IMR-90 (cell line): Measurements from ENCODE around the gene ST3GAL3. TPM values are rescaled to one million over a fixed set of nuclear protein-coding genes. Genes with fewer than 3 reads are reported as not detected.

ENCODE experiments used
- ATAC-seq: fragments of 200-7000 bp; cut with Tn5 transposase; 2 replicates; pipeline ENCODE4 v1.9.1; 2020; ENCODE audit warnings: low read depth, mild to moderate bottlenecking, moderate library complexity
- BruUV-seq: library from RNA; stranded (reverse); fragments of 400-500 nt; replicated peaks from 2 replicates; lab custom pipeline; 2021; lab: Mats Ljungman, UMichigan
- CTCF ChIA-PET: fragments of 300-600 bp; formaldehyde crosslinking; extraction: SDS; loops from one replicate; lab custom pipeline; 2021; ENCODE audit warnings: antibody characterized with exemption; lab: Yijun Ruan, JAX
- POLR2A ChIA-PET: fragments of 300-600 bp; sonication (Branson Sonifier 250); formaldehyde crosslinking; loops from one replicate; lab custom pipeline; 2022; ENCODE audit warnings: antibody characterized with exemption; ENCODE audit not compliant: unreplicated experiment; lab: Charles Lee
- DNase-seq: peaks from one replicate; pipeline ENCODE4 v3.0.0; 2013
- H2AFZ ChIP-seq: replicated peaks from 2 replicates; pipeline ENCODE3; 2013; ENCODE audit warnings: low read length, mild to moderate bottlenecking; ENCODE audit not compliant: poor library complexity
- H2AK5ac ChIP-seq: 2 replicates; pipeline ENCODE4 v1.6.1; 2013; ENCODE audit warnings: low read depth, low read length, inconsistent platforms
- H2AK9ac ChIP-seq: replicated peaks from 2 replicates; pipeline ENCODE3; 2013; ENCODE audit warnings: mild to moderate bottlenecking, low read depth, low read length, moderate library complexity; ENCODE audit not compliant: poor library complexity
- H2BK120ac ChIP-seq: 2 replicates; pipeline ENCODE4 v1.6.1; 2013; ENCODE audit warnings: low read depth, low read length, inconsistent platforms
- H2BK15ac ChIP-seq: 3 replicates; pipeline ENCODE4 v1.6.1; 2013; ENCODE audit warnings: low read depth, low read length, inconsistent platforms
- H2BK20ac ChIP-seq: 2 replicates; pipeline ENCODE4 v1.6.1; 2013; ENCODE audit warnings: low read depth, mild to moderate bottlenecking, inconsistent platforms, low read length, moderate library complexity
- H2BK5ac ChIP-seq: 2 replicates; pipeline ENCODE4 v1.6.1; 2013; ENCODE audit warnings: mild to moderate bottlenecking, low read depth, low read length, inconsistent platforms; ENCODE audit not compliant: poor library complexity, severe bottlenecking
- H3K14ac ChIP-seq: replicated peaks from 2 replicates; pipeline ENCODE4 v1.6.1; 2013; ENCODE audit warnings: low read depth, low read length, inconsistent platforms
- H3K18ac ChIP-seq: 2 replicates; pipeline ENCODE4 v1.6.1; 2013; ENCODE audit warnings: low read depth, low read length, control low read depth
- H3K23ac ChIP-seq: 2 replicates; pipeline ENCODE4 v1.6.1; 2013; ENCODE audit warnings: low read depth, low read length, inconsistent platforms
- H3K27ac ChIP-seq: 2 replicates; pipeline ENCODE4 v1.5.1; 2013; ENCODE audit warnings: mild to moderate bottlenecking, control low read depth, low read length; ENCODE audit not compliant: insufficient read depth
- H3K27me3 ChIP-seq: 2 replicates; pipeline ENCODE4 v1.6.1; 2013; ENCODE audit warnings: low read length; ENCODE audit not compliant: control insufficient read depth, insufficient read depth
- H3K36me3 ChIP-seq: 2 replicates; pipeline ENCODE4 v1.6.1; 2013; ENCODE audit warnings: low read length, mixed read lengths; ENCODE audit not compliant: control insufficient read depth, insufficient read depth
- H3K4ac ChIP-seq: 2 replicates; pipeline ENCODE4 v1.6.1; 2013; ENCODE audit warnings: low read depth, low read length, inconsistent platforms
- H3K4me1 ChIP-seq: 2 replicates; pipeline ENCODE4 v1.6.1; 2013; ENCODE audit warnings: low read length, mixed read lengths; ENCODE audit not compliant: control insufficient read depth, insufficient read depth
- H3K4me2 ChIP-seq: 2 replicates; pipeline ENCODE4 v1.6.1; 2013; ENCODE audit warnings: low read depth, mild to moderate bottlenecking, control low read depth, low read length, moderate library complexity
- H3K4me3 ChIP-seq: 2 replicates; pipeline ENCODE4 v1.5.1; 2013; ENCODE audit warnings: low read depth, mild to moderate bottlenecking, control low read depth, low read length, moderate library complexity; ENCODE audit not compliant: insufficient read depth
- H3K56ac ChIP-seq: 2 replicates; pipeline ENCODE4 v1.6.1; 2013; ENCODE audit warnings: low read length, inconsistent platforms; ENCODE audit not compliant: insufficient read depth; ENCODE audit errors: extremely low read depth
- H3K79me1 ChIP-seq, 2 experiments: 2 replicates each; pipeline ENCODE4 v1.6.1; 2013; ENCODE audit warnings: low read length in 2 of 2, inconsistent platforms in 1 of 2, low read depth in 1 of 2
- H3K9ac ChIP-seq: 2 replicates; pipeline ENCODE4 v1.6.1; 2013; ENCODE audit warnings: low read depth, low read length, control low read depth
- H3K9me1 ChIP-seq: 2 replicates; pipeline ENCODE4 v1.6.1; 2013; ENCODE audit warnings: low read length, inconsistent platforms; ENCODE audit not compliant: insufficient read depth
- H3K9me3 ChIP-seq: 2 replicates; pipeline ENCODE4 v1.6.1; 2013; ENCODE audit warnings: low read length; ENCODE audit not compliant: control insufficient read depth, insufficient read depth
- H4K20me1 ChIP-seq: 2 replicates; pipeline ENCODE4 v1.6.1; 2013; ENCODE audit warnings: low read length, inconsistent platforms; ENCODE audit not compliant: insufficient read depth
- H4K5ac ChIP-seq: 2 replicates; pipeline ENCODE4 v1.6.1; 2013; ENCODE audit warnings: mild to moderate bottlenecking, low read depth, low read length, control low read depth
- H4K8ac ChIP-seq, 2 experiments: 2 replicates each; pipeline ENCODE4 v1.6.1; 2013; ENCODE audit warnings: low read depth in 2 of 2, low read length in 2 of 2, control low read depth in 1 of 2, inconsistent platforms in 1 of 2
- H4K91ac ChIP-seq: 2 replicates; pipeline ENCODE4 v1.6.1; 2013; ENCODE audit warnings: low read depth, low read length, inconsistent platforms; ENCODE audit not compliant: insufficient read depth
- BHLHE40 ChIP-seq: fragments of 150-350 bp; IDR thresholded peaks from 2 replicates; pipeline ENCODE4 v1.6.1; 2016; ENCODE audit warnings: mild to moderate bottlenecking, low read depth, low read length
- CEBPB ChIP-seq: IDR thresholded peaks from 2 replicates; pipeline ENCODE4 v1.6.1; 2012; ENCODE audit warnings: low read depth, low read length, improper control_type of control experiment
- CHD1 ChIP-seq: IDR thresholded peaks from 2 replicates; pipeline ENCODE4 v1.6.1; 2012; ENCODE audit warnings: low read depth, low read length, improper control_type of control experiment
- CTCF ChIP-seq: conservative IDR thresholded peaks from 2 replicates; pipeline ENCODE4 v1.5.1; 2012; ENCODE audit warnings: mild to moderate bottlenecking, low read depth, low read length, improper control_type of control experiment
- ELK1 ChIP-seq: fragments of 150-350 bp; IDR thresholded peaks from 2 replicates; pipeline ENCODE4 v1.6.1; 2016; ENCODE audit warnings: low read depth, mild to moderate bottlenecking, low read length, moderate library complexity, borderline replicate concordance
- FOS ChIP-seq: fragments of 150-350 bp; IDR thresholded peaks from 2 replicates; pipeline ENCODE4 v1.6.1; 2016; ENCODE audit warnings: low read depth, low read length
- MAFK ChIP-seq: IDR thresholded peaks from 2 replicates; pipeline ENCODE4 v1.6.1; 2012; ENCODE audit warnings: low read depth, low read length, improper control_type of control experiment
- MAZ ChIP-seq: IDR thresholded peaks from 2 replicates; pipeline ENCODE4 v1.6.1; 2012; ENCODE audit warnings: low read depth, mild to moderate bottlenecking, low read length, improper control_type of control experiment, moderate library complexity, borderline replicate concordance
- MXI1 ChIP-seq: IDR thresholded peaks from 2 replicates; pipeline ENCODE4 v1.6.1; 2012; ENCODE audit warnings: low read depth, mild to moderate bottlenecking, low read length, moderate library complexity, borderline replicate concordance
- NFE2L2 ChIP-seq: fragments of 150-350 bp; IDR thresholded peaks from 2 replicates; pipeline ENCODE4 v1.6.1; 2016; ENCODE audit warnings: low read depth, mild to moderate bottlenecking, low read length
- POLR2A ChIP-seq: IDR thresholded peaks from 2 replicates; pipeline ENCODE4 v1.6.1; 2012; ENCODE audit warnings: mild to moderate bottlenecking, low read depth, low read length
- RAD21 ChIP-seq: IDR thresholded peaks from 2 replicates; pipeline ENCODE4 v1.6.1; 2012; ENCODE audit warnings: low read length, improper control_type of control experiment
- RCOR1 ChIP-seq: IDR thresholded peaks from 2 replicates; pipeline ENCODE4 v1.6.1; 2012; ENCODE audit warnings: mild to moderate bottlenecking, low read length, improper control_type of control experiment; ENCODE audit not compliant: insufficient replicate concordance
- RFX5 ChIP-seq: IDR thresholded peaks from 2 replicates; pipeline ENCODE4 v1.8.0; 2012; ENCODE audit warnings: low read depth, mild to moderate bottlenecking, low read length, moderate library complexity
- SMC3 ChIP-seq: fragments of 150-350 bp; IDR thresholded peaks from 2 replicates; pipeline ENCODE4 v1.6.1; 2016; ENCODE audit warnings: low read depth, mild to moderate bottlenecking, antibody characterized with exemption, low read length, moderate library complexity
- USF2 ChIP-seq: fragments of 150-350 bp; IDR thresholded peaks from 2 replicates; pipeline ENCODE4 v1.6.1; 2017; ENCODE audit warnings: mild to moderate bottlenecking, antibody characterized with exemption, low read length, low read depth
- WGBS, 2 experiments: methylation state at CpG; one replicate each; pipeline versions ENCODE4 v1.1.5 to v1.1.7; 2013; ENCODE audit warnings: missing lambda C conversion rate in 2 of 2; ENCODE audit not compliant: insufficient read length in 1 of 2; ENCODE audit errors: extremely low coverage in 2 of 2; 5-methylcytosine and 5-hydroxymethylcytosine counted together
- dilution Hi-C: fragments of 300-500 bp; cut with HindIII; formaldehyde crosslinking; loops from one replicate; pipeline ENCODE4 v1.14.3; 2018; ENCODE audit warnings: low sequenced_read_pairs; ENCODE audit not compliant: unreplicated experiment
- in situ Hi-C: fragments of 300-500 bp; cut with MboI; formaldehyde crosslinking; loops from 3 replicates; pipeline ENCODE4 v1.14.3; 2019; ENCODE audit warnings: low sequenced_read_pairs, inconsistent platforms, mixed read lengths
- intact Hi-C: fragments of 100-400 bp; cut with micrococcal nuclease; formaldehyde crosslinking; loops from 2 replicates; pipeline ENCODE4 v1.10.0; 2022
- polyA plus RNA-seq, 3 experiments: library from polyadenylated mRNA; depleted of rRNA; stranded (reverse); fragments of >200 nt; gene quantifications; 2 replicates each; pipeline ENCODE4 v1.2.3, GENCODE V29; 2012; ENCODE audit warnings: low replicate concordance in 1 of 3
- total RNA-seq: library from RNA; depleted of rRNA; stranded (reverse); fragments of >200 nt; gene quantifications from 2 replicates; pipeline ENCODE4 v1.2.3, GENCODE V29; 2012

The ST3GAL3 gene
- total and polyA plus RNA-seq, 2 of the 4 experiments (the other 2 are of a cell fraction) = 12.0 to 14.8 TPM

DNA sequence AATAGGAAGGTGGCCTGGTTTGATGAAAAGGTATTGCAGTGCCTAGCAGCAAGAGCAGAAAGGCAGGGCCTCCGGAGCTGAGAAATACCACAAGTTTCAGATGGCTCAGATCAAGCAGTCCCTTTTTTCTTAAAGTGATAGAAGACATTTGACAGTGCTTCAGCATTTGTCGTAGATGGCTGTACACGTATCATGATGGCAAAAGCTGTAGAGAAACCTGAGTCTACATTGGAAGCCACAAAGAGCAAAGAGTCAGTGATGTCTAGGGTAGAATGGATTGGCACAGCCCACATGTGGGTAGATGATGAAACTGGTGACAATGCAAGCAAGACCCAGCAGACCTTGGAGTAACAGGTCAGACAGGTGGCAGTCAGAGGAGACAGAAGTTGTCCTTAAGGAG is 124.9 kb downstream of the ST3GAL3 start:
- Histone ChIP-seq H3K14ac (no peak overlapping the region), H4K5ac (no peak overlapping the region), H3K23ac (no peak overlapping the region), H2BK5ac (no peak overlapping the region), H3K4me3 (no peak overlapping the region), H3K4me1 (peaks cover 16% of the 10 kb centered on the region), H2AFZ (no peak overlapping the region), H2BK120ac (no peak overlapping the region), H4K91ac (no peak overlapping the region), H4K20me1 (peaks cover 19% of the 10 kb centered on the region), H2BK20ac (no peak overlapping the region), H3K56ac (no peak overlapping the region), H2AK9ac (no peak overlapping the region), H3K27ac (no peak overlapping the region), H3K36me3 (peaks cover 7% of the 10 kb centered on the region; the same call in 1 of the 2 replicates), H3K9me1 (peaks cover 28% of the 10 kb centered on the region), H3K9ac (no peak overlapping the region), H2AK5ac (no peak overlapping the region), H3K27me3 (no peaks in the 10 kb centered on the region), H4K8ac (no peak overlapping the region), H2BK15ac (no peak overlapping the region), H3K4ac (no peak overlapping the region), H3K18ac (no peak overlapping the region), H3K79me1 (peaks cover 23 to 44% of the 10 kb centered on the region in 2 experiments), H3K4me2 (no peak overlapping the region), H3K9me3 (no peaks in the 10 kb centered on the region)
- WGBS, 2 experiments = 29% methylated on average over 1 of the region's 3 CpGs; no CpG with 5 or more reads in 1 of the 2 experiments
- dilution Hi-C loops = no loop called here
- TF ChIP-seq FOS (no peak), RCOR1 (no peak), CHD1 (no peak), CTCF (no peak), NFE2L2 (no peak), SMC3 (no peak), MAZ (no peak), BHLHE40 (no peak), MAFK (no peak), ELK1 (no peak), RFX5 (no peak), RAD21 (no peak), USF2 (no peak), CEBPB (no peak), MXI1 (no peak), POLR2A (no peak)
- no peak for DNase-seq
- no TSS peak for BruUV-seq
- no peak for ATAC-seq
- ChIA-PET POLR2A (no interaction called here), CTCF (no interaction called here)
- intact Hi-C loops = no loop called here
- in situ Hi-C loops = no loop called here
